HEK293 (cell line): Measurements from ENCODE around the gene B3GAT1.
"Not testable (repeated sequence)": the region's sequence is repeated elsewhere in the genome, so short reads cannot be mapped to it uniquely, and the experiment has no call there.

ENCODE experiments used
- CTCF ChIA-PET: fragments of 350-600 bp; formaldehyde crosslinking; extraction: SDS; loops from one replicate; lab custom pipeline; 2021; ENCODE audit warnings: antibody characterized with exemption; lab: Yijun Ruan, JAX
- POLR2A ChIA-PET: fragments of 300-600 bp; formaldehyde crosslinking; extraction: SDS; loops from one replicate; lab custom pipeline; 2020; ENCODE audit warnings: antibody characterized with exemption, inconsistent platforms; lab: Yijun Ruan, JAX
- H3K27ac ChIP-seq: fragments of 200-500 bp; sonication (Bioruptor generic); 2 replicates; pipeline ENCODE4 v1.5.1; 2014; ENCODE audit warnings: low read depth, low read length, control low read depth, inconsistent platforms; ENCODE audit errors: extremely low read depth
- H3K36me3 ChIP-seq, 2 experiments: fragments of 200-500 bp in 1 of 2; sonication (Bioruptor generic) in 1 of 2; 1 replicate in 1 of 2; 2 replicates in 1 of 2; pipeline ENCODE4 v1.5.1; 2014 to 2017; ENCODE audit warnings: inconsistent platforms in 2 of 2, low read length in 2 of 2; ENCODE audit not compliant: control insufficient read depth in 2 of 2, insufficient read depth in 1 of 2
- H3K4me1 ChIP-seq: fragments of 200-500 bp; sonication (Bioruptor generic); 2 replicates; pipeline ENCODE4 v1.5.1; 2014; ENCODE audit warnings: mild to moderate bottlenecking, low read length, inconsistent platforms; ENCODE audit not compliant: control insufficient read depth, insufficient read depth
- H3K4me3 ChIP-seq: 2 replicates; pipeline ENCODE4 v1.5.1; 2011; ENCODE audit warnings: low read depth, mild to moderate bottlenecking, control low read depth, low read length, moderate library complexity
- H3K9me3 ChIP-seq: fragments of 200-500 bp; sonication (Bioruptor generic); 2 replicates; pipeline ENCODE4 v1.5.1; 2014; ENCODE audit warnings: low read depth, low read length, inconsistent platforms; ENCODE audit not compliant: control insufficient read depth, insufficient read depth
- BCL11B ChIP-seq: fragments of 450-650 bp; formaldehyde crosslinking; IDR thresholded peaks from 2 replicates; pipeline ENCODE4 v1.5.1; 2016; ENCODE audit warnings: low read depth, missing biosample characterization, missing genetic modification characterization
- GLIS1 ChIP-seq: fragments of 450-650 bp; formaldehyde crosslinking; IDR thresholded peaks from 2 replicates; pipeline ENCODE4 v1.5.1; 2016; ENCODE audit warnings: missing biosample characterization, missing genetic modification characterization
- HOXA7 ChIP-seq: sonication (generic); formaldehyde crosslinking; IDR thresholded peaks from 2 replicates; pipeline ENCODE4 v1.8.1; 2022; ENCODE audit warnings: missing genetic modification reagents, borderline replicate concordance
- KLF16 ChIP-seq: fragments of 450-650 bp; formaldehyde crosslinking; IDR thresholded peaks from 2 replicates; pipeline ENCODE4 v1.5.1; 2017; ENCODE audit warnings: missing biosample characterization, missing genetic modification characterization
- MEIS1 ChIP-seq: sonication (generic); formaldehyde crosslinking; IDR thresholded peaks from 2 replicates; pipeline ENCODE4 v1.8.1; 2022; ENCODE audit warnings: missing genetic modification reagents, mild to moderate bottlenecking, borderline replicate concordance
- SP7 ChIP-seq: fragments of 450-650 bp; formaldehyde crosslinking; IDR thresholded peaks from 2 replicates; pipeline ENCODE4 v1.5.1; 2016; ENCODE audit warnings: missing biosample characterization, missing genetic modification characterization
- WT1 ChIP-seq: fragments of 450-650 bp; formaldehyde crosslinking; IDR thresholded peaks from 2 replicates; pipeline ENCODE4 v1.5.1; 2016; ENCODE audit warnings: missing biosample characterization, missing genetic modification characterization
- ZBTB17 ChIP-seq: fragments of 450-650 bp; formaldehyde crosslinking; IDR thresholded peaks from 2 replicates; pipeline ENCODE4 v1.5.1; 2016; ENCODE audit warnings: missing biosample characterization, missing genetic modification characterization
- ZBTB26 ChIP-seq: fragments of 450-650 bp; formaldehyde crosslinking; optimal IDR thresholded peaks from 2 replicates; pipeline ENCODE3; 2016; ENCODE audit warnings: missing biosample characterization, mild to moderate bottlenecking, missing genetic modification characterization
- ZBTB7A ChIP-seq: fragments of 450-650 bp; formaldehyde crosslinking; IDR thresholded peaks from 2 replicates; pipeline ENCODE4 v1.5.1; 2016; ENCODE audit warnings: low read depth, missing biosample characterization, missing genetic modification characterization
- ZEB2 ChIP-seq: fragments of 450-650 bp; formaldehyde crosslinking; IDR thresholded peaks from 2 replicates; pipeline ENCODE4 v1.5.1; 2016; ENCODE audit warnings: missing biosample characterization, missing genetic modification characterization
- ZFP41 ChIP-seq: fragments of 450-650 bp; formaldehyde crosslinking; IDR thresholded peaks from 2 replicates; pipeline ENCODE4 v1.5.1; 2016; ENCODE audit warnings: missing biosample characterization, missing genetic modification characterization, borderline replicate concordance
- ZNF169 ChIP-seq: fragments of 450-650 bp; formaldehyde crosslinking; IDR thresholded peaks from 2 replicates; pipeline ENCODE4 v1.5.1; 2016; ENCODE audit warnings: missing biosample characterization, missing genetic modification characterization
- ZNF175 ChIP-seq: fragments of 450-650 bp; formaldehyde crosslinking; IDR thresholded peaks from 2 replicates; pipeline ENCODE4 v1.5.1; 2016; ENCODE audit warnings: missing biosample characterization, missing genetic modification characterization
- ZNF274 ChIP-seq, 2 experiments: fragments of 200-500 bp in 1 of 2; fragments of 450-650 bp in 1 of 2; sonication (Bioruptor generic) in 1 of 2; formaldehyde crosslinking in 1 of 2; IDR thresholded peaks; 2 replicates each; pipeline versions ENCODE4 v1.5.1 to v1.6.1; 2014 to 2016; ENCODE audit warnings: borderline replicate concordance in 1 of 2, inconsistent platforms in 1 of 2, low read length in 1 of 2, missing biosample characterization in 1 of 2, missing genetic modification characterization in 1 of 2
- ZNF292 ChIP-seq: fragments of 450-650 bp; formaldehyde crosslinking; IDR thresholded peaks from 2 replicates; pipeline ENCODE4 v1.5.1; 2016; ENCODE audit warnings: low read depth, missing biosample characterization, missing genetic modification characterization, borderline replicate concordance
- ZNF302 ChIP-seq: fragments of 450-650 bp; formaldehyde crosslinking; IDR thresholded peaks from 2 replicates; pipeline ENCODE4 v1.5.1; 2016; ENCODE audit warnings: missing biosample characterization, missing genetic modification characterization, low read depth
- ZNF335 ChIP-seq: fragments of 450-650 bp; formaldehyde crosslinking; conservative IDR thresholded peaks from 2 replicates; pipeline ENCODE4 v1.5.1; 2016; ENCODE audit warnings: missing biosample characterization, missing genetic modification characterization
- ZNF544 ChIP-seq: fragments of 450-650 bp; formaldehyde crosslinking; IDR thresholded peaks from 2 replicates; pipeline ENCODE4 v1.5.0; 2017; ENCODE audit warnings: missing biosample characterization, missing genetic modification characterization
- ZNF558 ChIP-seq: fragments of 450-650 bp; formaldehyde crosslinking; IDR thresholded peaks from 2 replicates; pipeline ENCODE4 v1.5.1; 2016; ENCODE audit warnings: missing biosample characterization, missing genetic modification characterization
- ZNF610 ChIP-seq: fragments of 450-650 bp; formaldehyde crosslinking; IDR thresholded peaks from 2 replicates; pipeline ENCODE4 v1.5.1; 2016; ENCODE audit warnings: missing biosample characterization, missing genetic modification characterization, borderline replicate concordance
- ZNF626 ChIP-seq: fragments of 450-650 bp; sonication (Bioruptor Pico); formaldehyde crosslinking; IDR thresholded peaks from 2 replicates; pipeline ENCODE4 v1.5.1; 2018; ENCODE audit warnings: missing biosample characterization, missing genetic modification characterization, inconsistent platforms
- ZNF645 ChIP-seq: fragments of 450-650 bp; formaldehyde crosslinking; IDR thresholded peaks from 2 replicates; pipeline ENCODE4; 2016; ENCODE audit warnings: missing biosample characterization, missing genetic modification characterization
- ZNF670 ChIP-seq: fragments of 450-650 bp; formaldehyde crosslinking; IDR thresholded peaks from 2 replicates; pipeline ENCODE4 v1.5.1; 2016; ENCODE audit warnings: missing biosample characterization, missing genetic modification characterization, low read depth
- ZNF792 ChIP-seq: fragments of 450-650 bp; formaldehyde crosslinking; IDR thresholded peaks from 2 replicates; pipeline ENCODE4 v1.5.1; 2016; ENCODE audit warnings: missing biosample characterization, missing genetic modification characterization
- ZNF837 ChIP-seq: fragments of 450-650 bp; formaldehyde crosslinking; IDR thresholded peaks from 2 replicates; pipeline ENCODE4 v1.5.1; 2016; ENCODE audit warnings: missing biosample characterization, missing genetic modification characterization
- ZNF843 ChIP-seq: fragments of 450-650 bp; formaldehyde crosslinking; IDR thresholded peaks from 2 replicates; pipeline ENCODE4 v1.5.1; 2016; ENCODE audit warnings: missing biosample characterization, missing genetic modification characterization
- ZSCAN4 ChIP-seq: fragments of 450-650 bp; formaldehyde crosslinking; IDR thresholded peaks from 2 replicates; pipeline ENCODE4 v1.5.1; 2017; ENCODE audit warnings: missing biosample characterization, missing genetic modification characterization

The B3GAT1 gene

GRCh38 chr11:134444160-134445108 is 32.4 kb upstream of the B3GAT1 start:
- H3K27ac ChIP-seq, CTCF ChIA-PET, H3K4me3 ChIP-seq, POLR2A ChIA-PET, H3K36me3 ChIP-seq, H3K4me1 ChIP-seq, H3K9me3 ChIP-seq: not testable (repeated sequence)
- TF ChIP-seq GLIS1 (tag by site-specific recombination), result peak; percentile 88
- TF ChIP-seq WT1, result 0 out of 2 replicates have a peak, but pooled peaks have one; percentile 43

GRCh38 chr11:134443246-134443645 is 31.2 kb upstream of the B3GAT1 start:
- POLR2A ChIA-PET, result no interaction called here
- TF ChIP-seq ZFP41 (no peak), ZNF169 (tag by site-specific recombination) (no peak), ZNF837 (tag by site-specific recombination) (no peak), ZNF335 (tag by site-specific recombination) (no peak), ZNF843 (no peak), ZNF175 (tag by site-specific recombination) (no peak), ZBTB26 (tag by site-specific recombination) (no peak), ZNF610 (tag by site-specific recombination) (no peak), HOXA7 (no peak), ZNF670 (tag by site-specific recombination) (no peak), ZNF544 (tag by site-specific recombination) (no peak), ZNF626 (tag by site-specific recombination) (no peak), MEIS1 (CRISPR knock-in tag) (no peak), ZNF274 (IDR thresholded peaks at IDR 0.05; ENCODE audit: low read length) (no peak), ZNF274 (tag by site-specific recombination; IDR thresholded peaks at IDR 0.05; ENCODE audit: borderline replicate concordance) (no peak), KLF16 (no peak), ZSCAN4 (tag by site-specific recombination) (no peak), BCL11B (no peak), ZBTB17 (tag by site-specific recombination) (no peak)
- Histone ChIP-seq H3K4me1 (no peaks in the 10 kb centered on the region), H3K27ac (no peak overlapping the region), H3K4me3 (no peak overlapping the region), H3K36me3 (no peaks in the 10 kb centered on the region), H3K9me3 (no peaks in the 10 kb centered on the region)
- CTCF ChIA-PET, result no interaction called here

GRCh38 chr11:134442246-134442645 is 30.2 kb upstream of the B3GAT1 start:
- Histone ChIP-seq H3K4me3 (no peak overlapping the region), H3K27ac (no peak overlapping the region), H3K36me3 (no peaks in the 10 kb centered on the region), H3K9me3 (no peaks in the 10 kb centered on the region), H3K4me1 (no peaks in the 10 kb centered on the region)
- POLR2A ChIA-PET, result no interaction called here
- CTCF ChIA-PET, result interaction anchor here (0.6 kb wide), 1 partner anchor 39 kb away, joined by 3 read pairs; no protein-coding TSS in a partner anchor
- TF ChIP-seq ZBTB7A (tag by site-specific recombination) (no peak), ZNF558 (tag by site-specific recombination) (no peak), ZSCAN4 (tag by site-specific recombination) (no peak), ZEB2 (tag by site-specific recombination) (no peak), ZNF792 (tag by site-specific recombination) (no peak), SP7 (tag by site-specific recombination) (no peak), ZNF169 (tag by site-specific recombination) (no peak), ZNF292 (tag by site-specific recombination) (no peak), ZNF645 (tag by site-specific recombination) (no peak), ZNF302 (tag by site-specific recombination) (no peak)
